C4-2B (cell line): ENCODE measurements around the gene CLSTN2.

Source experiments
- ZFX ChIP-seq: fragments of 450-650 bp; IDR thresholded peaks from 2 replicates; pipeline ENCODE4 v1.6.1; 2017
- TF ChIP-seq, protein P1 (sequence below): fragments of 450-650 bp; conservative IDR thresholded peaks from 2 replicates; pipeline ENCODE4 v1.5.1; 2017; ENCODE audit warnings: mild to moderate bottlenecking

DNA sequence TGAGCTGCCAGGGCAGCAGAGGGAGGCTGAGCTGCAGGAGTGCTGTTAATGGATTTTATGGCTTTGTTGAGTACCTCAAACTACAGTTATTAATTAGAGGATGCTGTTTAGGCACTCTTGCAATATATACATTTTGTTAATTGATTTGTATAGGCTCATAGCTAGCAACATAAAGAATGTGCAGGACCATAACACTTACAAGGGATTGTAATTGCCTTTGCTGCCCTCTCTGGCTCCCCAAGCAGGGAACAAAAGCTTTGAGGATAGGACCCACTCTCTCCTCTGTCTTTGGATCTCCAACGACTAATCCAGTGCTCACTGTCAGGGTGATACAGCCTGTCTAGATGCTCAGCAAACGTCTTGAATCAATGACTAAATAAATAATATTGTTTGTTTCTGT lies 1.2 kb upstream of the CLSTN2 start:
- TF ChIP-seq, protein P1, sequence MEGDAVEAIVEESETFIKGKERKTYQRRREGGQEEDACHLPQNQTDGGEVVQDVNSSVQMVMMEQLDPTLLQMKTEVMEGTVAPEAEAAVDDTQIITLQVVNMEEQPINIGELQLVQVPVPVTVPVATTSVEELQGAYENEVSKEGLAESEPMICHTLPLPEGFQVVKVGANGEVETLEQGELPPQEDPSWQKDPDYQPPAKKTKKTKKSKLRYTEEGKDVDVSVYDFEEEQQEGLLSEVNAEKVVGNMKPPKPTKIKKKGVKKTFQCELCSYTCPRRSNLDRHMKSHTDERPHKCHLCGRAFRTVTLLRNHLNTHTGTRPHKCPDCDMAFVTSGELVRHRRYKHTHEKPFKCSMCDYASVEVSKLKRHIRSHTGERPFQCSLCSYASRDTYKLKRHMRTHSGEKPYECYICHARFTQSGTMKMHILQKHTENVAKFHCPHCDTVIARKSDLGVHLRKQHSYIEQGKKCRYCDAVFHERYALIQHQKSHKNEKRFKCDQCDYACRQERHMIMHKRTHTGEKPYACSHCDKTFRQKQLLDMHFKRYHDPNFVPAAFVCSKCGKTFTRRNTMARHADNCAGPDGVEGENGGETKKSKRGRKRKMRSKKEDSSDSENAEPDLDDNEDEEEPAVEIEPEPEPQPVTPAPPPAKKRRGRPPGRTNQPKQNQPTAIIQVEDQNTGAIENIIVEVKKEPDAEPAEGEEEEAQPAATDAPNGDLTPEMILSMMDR: no peak
- TF ChIP-seq ZFX: no peak
